Natural killer cell (primary cell): ENCODE results near the gene FBXL19. TPM values are rescaled to one million over a fixed set of nuclear protein-coding genes. Genes with fewer than 3 reads are reported as not detected.

Source experiments
- ATAC-seq, 3 donors: fragments of 150-1000 bp in 2 of 3; fragments of 200-7000 bp in 1 of 3; cut with Tn5 transposase; 1 replicate in 1 of 3; 2 replicates in 2 of 3; pipeline ENCODE4 v1.10.0; 2021; ENCODE audit warnings: mild to moderate bottlenecking in 2 of 3, moderate library complexity in 2 of 3
- DNase-seq, 2 donors: peaks; one replicate each; pipeline versions ENCODE4 v3.0.0 to v3.0.0-alpha.2; 2013 to 2021; ENCODE audit warnings: mixed read lengths in 1 of 2
- H3K27ac ChIP-seq: one replicate; pipeline ENCODE4 v1.5.1; 2013; ENCODE audit warnings: mild to moderate bottlenecking, low read length
- H3K27me3 ChIP-seq: one replicate; pipeline ENCODE4 v1.6.1; 2013; ENCODE audit warnings: low read length; ENCODE audit not compliant: control insufficient read depth, insufficient read depth
- H3K36me3 ChIP-seq: one replicate; pipeline ENCODE4 v1.6.1; 2013; ENCODE audit warnings: low read length; ENCODE audit not compliant: control insufficient read depth, insufficient read depth
- H3K4me1 ChIP-seq: one replicate; pipeline ENCODE4 v1.6.1; 2013; ENCODE audit warnings: low read length; ENCODE audit not compliant: control insufficient read depth, insufficient read depth
- H3K4me3 ChIP-seq: one replicate; pipeline ENCODE4 v1.5.1; 2013; ENCODE audit warnings: low read length
- H3K9me3 ChIP-seq: one replicate; pipeline ENCODE4 v1.6.1; 2013; ENCODE audit warnings: low read length; ENCODE audit not compliant: control insufficient read depth, insufficient read depth
- H3K27ac Mint-ChIP-seq, 2 donors: one replicate each; pipeline ENCODE4 v1.8.0; 2022; ENCODE audit warnings: mild to moderate bottlenecking in 2 of 2, mixed read lengths in 2 of 2, moderate library complexity in 1 of 2
- H3K27me3 Mint-ChIP-seq, 2 donors: one replicate each; pipeline ENCODE4 v1.8.0; 2022; ENCODE audit warnings: low read depth in 2 of 2, mixed read lengths in 2 of 2
- H3K36me3 Mint-ChIP-seq: one replicate; pipeline ENCODE4 v1.8.0; 2022; ENCODE audit warnings: mixed read lengths
- H3K4me1 Mint-ChIP-seq, 2 donors: one replicate each; pipeline ENCODE4 v1.8.0; 2022; ENCODE audit warnings: mixed read lengths in 2 of 2
- H3K4me3 Mint-ChIP-seq: one replicate; pipeline ENCODE4 v1.8.0; 2022; ENCODE audit warnings: mild to moderate bottlenecking, moderate library complexity, mixed read lengths
- H3K9me3 Mint-ChIP-seq, 2 donors: one replicate each; pipeline ENCODE4 v1.8.0; 2022; ENCODE audit warnings: mixed read lengths in 2 of 2
- CTCF ChIP-seq: fragments of 200-600 bp; IDR thresholded peaks from one replicate; pipeline ENCODE4 v1.8.0; 2022; ENCODE audit warnings: antibody characterized with exemption
- WGBS: methylation state at CpG from one replicate; pipeline ENCODE4 v1.1.7; 2013; ENCODE audit warnings: missing lambda C conversion rate; ENCODE audit not compliant: insufficient coverage; 5-methylcytosine and 5-hydroxymethylcytosine counted together
- intact Hi-C: fragments of 100-400 bp; cut with micrococcal nuclease; formaldehyde crosslinking; loops from one replicate; pipeline ENCODE4 v1.14.2; 2022
- total RNA-seq, 4 donors: library from RNA; stranded (reverse); fragments of 120-200 nt in 1 of 4; gene quantifications; one replicate each; pipeline versions ENCODE4 v1.2.3 to v1.2.4, GENCODE V29; 2013 to 2022

FBXL19 gene
- total RNA-seq, 3 donors from 2014 or later (not counting 1 experiment from before 2014, with no cell fraction given), result 10.1 to 13.3 (median 12.4) TPM

- no peak overlapping the region for H3K4me3 ChIP-seq
- no peak overlapping the region for H3K27ac Mint-ChIP-seq
- H3K9me3 ChIP-seq, result no peaks in the 10 kb centered on the region
- H3K36me3 ChIP-seq, result peaks cover 5% of the 10 kb centered on the region
- peaks cover 0 to under 1% of the 10 kb centered on the region in 2 donors for H3K27me3 Mint-ChIP-seq
- TF ChIP-seq CTCF, result no peak
- ATAC-seq (no peak), DNase-seq (no peak)
- peaks cover 0 to 18% of the 10 kb centered on the region in 2 donors for H3K4me1 Mint-ChIP-seq
- H3K27ac ChIP-seq, result no peak overlapping the region
- no peak overlapping the region for H3K4me3 Mint-ChIP-seq
- intact Hi-C loops, result no loop called here
- peaks cover 9% of the 10 kb centered on the region for H3K4me1 ChIP-seq
- H3K36me3 Mint-ChIP-seq, result no peaks in the 10 kb centered on the region
- whole genome bisulfite sequencing, result 95% methylated on average over 30 of the region's 30 CpGs
- H3K27me3 ChIP-seq, result no peaks in the 10 kb centered on the region
- H3K9me3 Mint-ChIP-seq, result no peaks in the 10 kb centered on the region
Observed at GRCh38 chr16:30987581-30988190, 64.3 kb downstream of the FBXL19 start.

GRCh38 chr16:30989469-30990047 lies 66.2 kb downstream of the FBXL19 start:
- intact Hi-C loops, result no loop called here
- Histone ChIP-seq H3K27me3 (no peaks in the 10 kb centered on the region), H3K27ac (no peak overlapping the region), H3K4me3 (no peak overlapping the region), H3K4me1 (peaks cover 8% of the 10 kb centered on the region), H3K9me3 (no peaks in the 10 kb centered on the region), H3K36me3 (no peaks in the 10 kb centered on the region)
- H3K9me3 Mint-ChIP-seq, result no peaks in the 10 kb centered on the region
- H3K36me3 Mint-ChIP-seq, result no peaks in the 10 kb centered on the region
- H3K4me3 Mint-ChIP-seq, result no peak overlapping the region
- peaks cover 0 to 3% of the 10 kb centered on the region in 2 donors for H3K27me3 Mint-ChIP-seq
- TF ChIP-seq CTCF, result no peak
- peaks cover 0 to 20% of the 10 kb centered on the region in 2 donors for H3K4me1 Mint-ChIP-seq
- no peak for ATAC-seq
- DNase-seq, result no peak
- WGBS, result 94% methylated on average over 23 of the region's 23 CpGs
- no peak overlapping the region for H3K27ac Mint-ChIP-seq

- intact Hi-C loops, result no loop called here
Observed at GRCh38 chr16:30990105-30990504, 66.7 kb downstream of the FBXL19 start.

More at GRCh38 chr16:30990105-30990504, 66.7 kb downstream of the FBXL19 start:
- no peaks in the 10 kb centered on the region for H3K9me3 ChIP-seq
- peaks cover 0 to 4% of the 10 kb centered on the region in 2 donors for H3K27me3 Mint-ChIP-seq
- no peak overlapping the region for H3K4me3 ChIP-seq
- peaks cover 3% of the 10 kb centered on the region for H3K4me1 ChIP-seq
- H3K4me1 Mint-ChIP-seq, result peaks cover 0 to 16% of the 10 kb centered on the region in 2 donors
- no peak overlapping the region for H3K27ac Mint-ChIP-seq
- whole genome bisulfite sequencing, result 86% methylated on average over 12 of the region's 12 CpGs
- no peak overlapping the region for H3K27ac ChIP-seq
- TF ChIP-seq CTCF, result no peak
- no peak overlapping the region for H3K4me3 Mint-ChIP-seq
- H3K36me3 Mint-ChIP-seq, result no peaks in the 10 kb centered on the region
- no peaks in the 10 kb centered on the region for H3K36me3 ChIP-seq
- H3K9me3 Mint-ChIP-seq, result no peaks in the 10 kb centered on the region
- H3K27me3 ChIP-seq, result no peaks in the 10 kb centered on the region
- no peak for ATAC-seq
- DNase-seq, result no peak
